ENCODE measurements around the gene VTN.
A peak's percentile ranks its signal among the peaks of the same experiment; 100 is the strongest.

The VTN gene

GRCh38 chr17:28324267-28324745 lies 45.8 kb downstream of the VTN start:
- no peak for DNase-seq (ENCODE audit: low read depth in 2 of 3, low spot score in 1 of 3)

GRCh38 chr17:28320215-28321061 lies 49.7 kb downstream of the VTN start:
- no peak for DNase-seq (ENCODE audit: low read depth in 2 of 3, low spot score in 1 of 3)

- DNase-seq (ENCODE audit: low read depth in 2 of 3, low spot score in 1 of 3) = no peak
These were observed 50.5 kb downstream of the VTN start for GRCh38 chr17:28319598-28319935.

- DNase-seq (ENCODE audit: low read depth in 2 of 3, low spot score in 1 of 3) = peak; percentile 88 to 95 (median 93)
These were observed 51.1 kb downstream of the VTN start, which contains the start of gene TMEM97 for GRCh38 chr17:28318759-28319597. TMEM97 (plus strand) TSS chr17:28319200; CDS start chr17:28319240, 40 bp downstream.

GRCh38 chr17:28317966-28318758 lies 51.9 kb downstream of the VTN start:
- no peak for DNase-seq (ENCODE audit: low read depth in 2 of 3, low spot score in 1 of 3)
